Measurements from ENCODE around the gene NCS1.
A peak's percentile ranks its signal among the peaks of the same experiment; 100 is the strongest.

DNA sequence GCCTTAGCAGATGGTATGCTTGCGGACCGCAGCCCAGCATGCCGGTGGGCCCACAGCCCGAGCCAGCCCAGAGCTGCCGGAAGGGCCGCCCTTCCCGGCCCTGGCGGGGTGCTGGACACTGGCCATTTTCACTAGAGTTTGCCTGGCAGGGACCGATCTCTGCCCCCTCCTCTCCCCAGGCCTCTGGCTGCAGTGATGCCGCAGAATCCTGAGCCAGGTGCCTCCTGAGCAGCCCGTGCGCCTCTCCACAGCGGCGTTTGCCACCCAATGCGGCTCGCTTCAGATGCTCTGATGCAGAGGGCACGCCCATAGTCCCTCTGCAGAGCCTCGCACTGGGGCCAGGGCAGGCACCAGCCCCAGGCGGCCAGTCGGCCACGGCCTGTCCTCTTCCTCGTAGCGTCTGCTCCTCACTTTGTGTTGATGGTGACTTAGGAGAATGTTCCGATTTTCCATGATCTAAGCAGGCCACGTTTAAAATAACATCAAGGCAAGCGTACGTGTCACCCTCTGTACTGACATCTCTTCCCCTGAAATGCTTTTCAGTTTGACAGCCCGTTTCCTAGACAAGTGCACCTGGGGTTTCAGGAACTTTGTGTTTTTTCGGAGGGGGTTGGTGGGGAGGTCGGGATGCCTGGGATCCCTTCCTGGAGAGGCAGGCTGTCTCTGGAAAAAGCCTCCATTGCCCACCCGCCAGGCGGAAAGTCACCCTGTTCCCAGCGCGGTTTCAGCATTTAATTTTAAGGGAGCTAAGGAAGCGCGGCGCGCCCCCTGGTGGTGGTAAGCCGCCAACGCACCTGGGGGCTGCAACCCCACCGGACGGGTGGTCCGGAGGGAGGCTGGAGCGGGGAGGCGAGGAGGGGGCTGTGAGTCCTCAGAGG is 63.6 kb downstream of the NCS1 start:
- TF ChIP-seq, protein P1, sequence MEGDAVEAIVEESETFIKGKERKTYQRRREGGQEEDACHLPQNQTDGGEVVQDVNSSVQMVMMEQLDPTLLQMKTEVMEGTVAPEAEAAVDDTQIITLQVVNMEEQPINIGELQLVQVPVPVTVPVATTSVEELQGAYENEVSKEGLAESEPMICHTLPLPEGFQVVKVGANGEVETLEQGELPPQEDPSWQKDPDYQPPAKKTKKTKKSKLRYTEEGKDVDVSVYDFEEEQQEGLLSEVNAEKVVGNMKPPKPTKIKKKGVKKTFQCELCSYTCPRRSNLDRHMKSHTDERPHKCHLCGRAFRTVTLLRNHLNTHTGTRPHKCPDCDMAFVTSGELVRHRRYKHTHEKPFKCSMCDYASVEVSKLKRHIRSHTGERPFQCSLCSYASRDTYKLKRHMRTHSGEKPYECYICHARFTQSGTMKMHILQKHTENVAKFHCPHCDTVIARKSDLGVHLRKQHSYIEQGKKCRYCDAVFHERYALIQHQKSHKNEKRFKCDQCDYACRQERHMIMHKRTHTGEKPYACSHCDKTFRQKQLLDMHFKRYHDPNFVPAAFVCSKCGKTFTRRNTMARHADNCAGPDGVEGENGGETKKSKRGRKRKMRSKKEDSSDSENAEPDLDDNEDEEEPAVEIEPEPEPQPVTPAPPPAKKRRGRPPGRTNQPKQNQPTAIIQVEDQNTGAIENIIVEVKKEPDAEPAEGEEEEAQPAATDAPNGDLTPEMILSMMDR (conservative IDR thresholded peaks at IDR 0.05; ENCODE audit: low read depth, low read length), result peak; percentile 99
- no peak for TF ChIP-seq EZH2 (IDR thresholded peaks at IDR 0.05; ENCODE audit: borderline replicate concordance, low read depth, low read length, poor library complexity, severe bottlenecking)
